Prostate gland (tissue), 2 donors: ENCODE measurements around the gene SAA4.
"Not testable (repeated sequence)": the region's sequence is repeated elsewhere in the genome, so short reads cannot be mapped to it uniquely, and the experiment has no call there.

Experiments
- CTCF ChIP-seq, 4 experiments: fragments of 200-600 bp in 2 of 4; fragments of 450-650 bp in 2 of 4; sonication (generic) in 2 of 4; IDR thresholded peaks; 1 replicate in 3 of 4; 2 replicates in 1 of 4; pipeline ENCODE4 v1.5.1; 2016 to 2019; ENCODE audit warnings: antibody characterized with exemption in 4 of 4, mild to moderate bottlenecking in 2 of 4, moderate library complexity in 2 of 4
- POLR2A ChIP-seq: fragments of 450-650 bp; IDR thresholded peaks from one replicate; pipeline ENCODE4 v1.6.1; 2016; ENCODE audit warnings: antibody characterized with exemption, mild to moderate bottlenecking
- POLR2AphosphoS5 ChIP-seq: sonication (generic); formaldehyde crosslinking; IDR thresholded peaks from one replicate; pipeline ENCODE4 v1.6.1; 2017; ENCODE audit warnings: antibody characterized with exemption

DNA sequence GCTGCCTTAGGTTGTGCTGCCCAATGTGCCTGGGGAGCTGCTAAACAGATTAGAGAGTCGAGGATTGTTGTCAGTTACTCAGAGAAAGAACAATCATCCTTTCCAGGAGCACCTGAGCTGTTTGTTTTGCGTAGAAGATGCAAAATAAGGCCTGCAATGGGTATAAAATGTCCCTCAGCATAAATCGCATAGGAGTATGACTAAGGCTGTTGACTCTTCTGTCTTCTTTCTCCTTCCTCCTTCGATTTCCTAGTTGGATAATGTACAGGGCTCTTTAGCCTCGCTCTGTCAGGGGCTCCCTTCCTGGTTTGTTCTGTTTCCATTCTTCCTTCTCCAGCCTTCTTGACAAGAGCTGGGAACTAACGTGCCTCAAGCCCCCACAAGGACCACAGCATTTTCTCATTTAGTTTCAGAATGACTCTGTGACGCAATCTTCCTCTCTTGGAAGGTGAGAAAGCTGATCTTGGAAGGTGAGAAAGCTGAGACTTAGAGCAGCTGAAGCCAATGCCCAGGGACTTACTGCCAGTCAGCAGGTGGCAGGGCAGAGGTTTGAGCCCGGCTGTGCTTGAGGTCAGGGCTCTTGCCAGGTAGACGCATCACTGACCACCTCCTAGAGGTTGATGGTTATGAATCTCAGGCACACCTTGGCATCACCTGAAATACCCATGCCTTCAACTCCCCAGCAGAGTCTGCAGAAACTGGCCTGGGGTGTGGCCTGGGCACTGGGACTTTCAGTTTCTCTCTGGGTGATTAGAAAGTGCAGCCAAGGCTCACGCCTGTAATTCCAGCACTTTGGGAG lies 30.9 kb upstream of the SAA4 start:
- TF ChIP-seq POLR2A; CTCF (IDR thresholded peaks at IDR 0.05); POLR2AphosphoS5: not testable (repeated sequence)
